Left renal pelvis (tissue), 4 donors: ENCODE data around the gene NKTR. TPM values are rescaled to one million over a fixed set of nuclear protein-coding genes. Genes with fewer than 3 reads are reported as not detected.

Source experiments
- DNase-seq, 4 donors: peaks; one replicate each; pipeline ENCODE4 v3.0.0-alpha.2; 2013; ENCODE audit warnings: low read depth in 4 of 4, low spot score in 3 of 4
- polyA plus RNA-seq, 4 donors: library from polyadenylated mRNA; unstranded; fragments of 120-200 nt; gene quantifications; one replicate each; pipeline ENCODE4 v1.2.1, GENCODE V29; 2013; ENCODE audit not compliant: insufficient read length in 4 of 4

NKTR gene
- polyA plus RNA-seq, 4 donors = 75.7 to 167 (median 102) TPM

- no peak for DNase-seq
Observed at GRCh38 chr3:42675909-42676308, 75.4 kb downstream of the NKTR start.

- DNase-seq = no peak
Observed at GRCh38 chr3:42678447-42678846, 78.0 kb downstream of the NKTR start.

- DNase-seq = no peak
Observed at GRCh38 chr3:42680271-42680670, 79.8 kb downstream of the NKTR start.

GRCh38 chr3:42680806-42681205 lies 80.3 kb downstream of the NKTR start:
- DNase-seq = no peak

- no peak for DNase-seq
Observed at GRCh38 chr3:42681361-42682038, 81.0 kb downstream of the NKTR start.

- no peak for DNase-seq
Observed at GRCh38 chr3:42682301-42683070, 82.0 kb downstream of the NKTR start.

GRCh38 chr3:42683875-42684598 lies 83.6 kb downstream of the NKTR start:
- DNase-seq = no peak

GRCh38 chr3:42684632-42685362 lies 84.3 kb downstream of the NKTR start:
- DNase-seq = no peak

GRCh38 chr3:42685363-42685881 lies 84.9 kb downstream of the NKTR start, which contains the start of gene KLHL40:
KLHL40 (plus strand) TSS chr3:42685537; CDS start chr3:42685619, 82 bp downstream.
- no peak for DNase-seq

GRCh38 chr3:42685891-42686820 lies 85.7 kb downstream of the NKTR start:
- no peak for DNase-seq

- no peak for DNase-seq
Observed at GRCh38 chr3:42686832-42687650, 86.6 kb downstream of the NKTR start.

GRCh38 chr3:42688016-42688415 lies 87.5 kb downstream of the NKTR start:
- no peak for DNase-seq

GRCh38 chr3:42688487-42689420 lies 88.3 kb downstream of the NKTR start:
- no peak for DNase-seq

- DNase-seq = no peak
Observed at GRCh38 chr3:42689421-42690014, 89.0 kb downstream of the NKTR start.

GRCh38 chr3:42690191-42690590 lies 89.7 kb downstream of the NKTR start:
- DNase-seq = no peak

GRCh38 chr3:42690766-42691680 lies 90.5 kb downstream of the NKTR start:
- no peak for DNase-seq
